ENCODE measurements around the gene CDH22. TPM values are rescaled to one million over a fixed set of nuclear protein-coding genes. Genes with fewer than 3 reads are reported as not detected.

CDH22 gene
- total and polyA plus RNA-seq, 10 of the 15 experiments (the other 5 are each of a cell fraction or from before 2014, with no cell fraction given), result not detected

DNA sequence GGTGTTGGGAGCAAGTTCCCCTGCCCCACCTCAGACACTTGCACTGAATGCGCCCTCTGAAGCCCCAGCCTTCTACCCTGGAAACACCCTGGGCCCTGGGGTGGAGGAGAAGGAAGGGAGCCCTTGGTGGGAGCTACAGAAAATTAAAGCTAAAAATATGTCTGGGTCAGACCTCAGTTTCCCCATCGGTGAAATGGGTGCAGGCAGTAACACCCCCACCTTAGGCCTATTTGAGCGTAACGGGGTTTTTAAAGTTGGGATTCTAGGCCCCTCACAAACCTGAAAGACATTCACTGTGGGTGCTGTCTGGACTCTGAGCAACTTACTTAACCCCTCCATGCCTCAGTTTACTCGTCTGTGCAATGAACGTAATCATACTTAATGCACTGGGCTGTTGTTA, 19.3 kb upstream of the CDH22 start:
- FAIRE-seq (no peak), ATAC-seq (no peak), DNase-seq (ENCODE audit: low read depth, low spot score) (no peak)
- H3K4me3 ChIP-seq, result no peak overlapping the region
- BruUV-seq (replicated peaks), result no TSS peak
- no peak overlapping the region for H2AFZ ChIP-seq (ENCODE audit: control insufficient read depth, low read depth, low read length)
- ChIA-PET SMC1A (ENCODE audit: uncharacterized antibody, unreplicated experiment) (no interaction called here), CTCF (interaction anchor here (1.1 to 2.6 kb wide), 2 partner anchors 21 to 79 kb away, joined by 3 to 14 read pairs; partner anchors contain the start of gene ELMO2), RAD21 (ENCODE audit: unreplicated experiment) (no interaction called here), POLR2A (no interaction called here)
- no peaks in the 10 kb centered on the region for H3K36me3 ChIP-seq (ENCODE audit: control insufficient read depth in 2 of 2, insufficient read depth in 2 of 2, low read length in 1 of 2)
- H3K9me3 ChIP-seq (replicated peaks; ENCODE audit: control insufficient read depth, insufficient read depth, low read length), result no peaks in the 10 kb centered on the region
- H3K27me3 ChIP-seq (replicated peaks in 1 of 2; ENCODE audit: control insufficient read depth in 2 of 2, insufficient read depth in 2 of 2, low read length in 1 of 2), result peaks cover 0 to 2% of the 10 kb centered on the region in 2 experiments; a peak in 2 of 4 replicates
- intact Hi-C loops (cut with micrococcal nuclease; ENCODE audit: unreplicated experiment), result no loop called here
- H3K79me2 ChIP-seq (ENCODE audit: control insufficient read depth, insufficient read depth, low read length), result no peaks in the 10 kb centered on the region
- no peaks in the 10 kb centered on the region for H3K4me1 ChIP-seq (ENCODE audit: control insufficient read depth, insufficient read depth, low read length)
- in situ Hi-C loops (cut with MboI), result no loop called here
- WGBS (ENCODE audit: insufficient coverage, insufficient replicate concordance, low lambda C conversion rate, missing lambda C conversion rate), result 44% methylated on average over 6 of the region's 6 CpGs
- no peak overlapping the region for H3K9ac ChIP-seq (ENCODE audit: control insufficient read depth, insufficient read depth, low read length)
- no peaks in the 10 kb centered on the region for H4K20me1 ChIP-seq (ENCODE audit: control insufficient read depth, insufficient read depth)
- H3K27ac ChIP-seq (ENCODE audit: control insufficient read depth, insufficient read depth), result no peak overlapping the region
- H3K4me2 ChIP-seq (ENCODE audit: control insufficient read depth, insufficient read depth), result no peak overlapping the region
- TF ChIP-seq SMARCA5 (IDR thresholded peaks at IDR 0.05) (no peak), BCL11A (IDR thresholded peaks at IDR 0.05; ENCODE audit: low read depth, low read length) (no peak), BHLHE40 (IDR thresholded peaks at IDR 0.05; ENCODE audit: borderline replicate concordance in 1 of 2, low read depth in 2 of 2, low read length in 1 of 2) (no peak), CREM (IDR thresholded peaks at IDR 0.05; ENCODE audit: low read depth) (no peak)
- TF ChIP-seq, protein P1, sequence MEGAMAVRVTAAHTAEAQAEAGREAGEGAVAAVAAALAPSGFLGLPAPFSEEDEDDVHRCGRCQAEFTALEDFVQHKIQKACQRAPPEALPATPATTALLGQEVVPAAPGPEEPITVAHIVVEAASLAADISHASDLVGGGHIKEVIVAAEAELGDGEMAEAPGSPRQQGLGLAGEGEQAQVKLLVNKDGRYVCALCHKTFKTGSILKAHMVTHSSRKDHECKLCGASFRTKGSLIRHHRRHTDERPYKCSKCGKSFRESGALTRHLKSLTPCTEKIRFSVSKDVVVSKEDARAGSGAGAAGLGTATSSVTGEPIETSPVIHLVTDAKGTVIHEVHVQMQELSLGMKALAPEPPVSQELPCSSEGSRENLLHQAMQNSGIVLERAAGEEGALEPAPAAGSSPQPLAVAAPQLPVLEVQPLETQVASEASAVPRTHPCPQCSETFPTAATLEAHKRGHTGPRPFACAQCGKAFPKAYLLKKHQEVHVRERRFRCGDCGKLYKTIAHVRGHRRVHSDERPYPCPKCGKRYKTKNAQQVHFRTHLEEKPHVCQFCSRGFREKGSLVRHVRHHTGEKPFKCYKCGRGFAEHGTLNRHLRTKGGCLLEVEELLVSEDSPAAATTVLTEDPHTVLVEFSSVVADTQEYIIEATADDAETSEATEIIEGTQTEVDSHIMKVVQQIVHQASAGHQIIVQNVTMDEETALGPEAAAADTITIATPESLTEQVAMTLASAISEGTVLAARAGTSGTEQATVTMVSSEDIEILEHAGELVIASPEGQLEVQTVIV (IDR thresholded peaks at IDR 0.05; ENCODE audit: borderline replicate concordance, partially characterized antibody), result no peak
- TF ChIP-seq, protein P2, sequence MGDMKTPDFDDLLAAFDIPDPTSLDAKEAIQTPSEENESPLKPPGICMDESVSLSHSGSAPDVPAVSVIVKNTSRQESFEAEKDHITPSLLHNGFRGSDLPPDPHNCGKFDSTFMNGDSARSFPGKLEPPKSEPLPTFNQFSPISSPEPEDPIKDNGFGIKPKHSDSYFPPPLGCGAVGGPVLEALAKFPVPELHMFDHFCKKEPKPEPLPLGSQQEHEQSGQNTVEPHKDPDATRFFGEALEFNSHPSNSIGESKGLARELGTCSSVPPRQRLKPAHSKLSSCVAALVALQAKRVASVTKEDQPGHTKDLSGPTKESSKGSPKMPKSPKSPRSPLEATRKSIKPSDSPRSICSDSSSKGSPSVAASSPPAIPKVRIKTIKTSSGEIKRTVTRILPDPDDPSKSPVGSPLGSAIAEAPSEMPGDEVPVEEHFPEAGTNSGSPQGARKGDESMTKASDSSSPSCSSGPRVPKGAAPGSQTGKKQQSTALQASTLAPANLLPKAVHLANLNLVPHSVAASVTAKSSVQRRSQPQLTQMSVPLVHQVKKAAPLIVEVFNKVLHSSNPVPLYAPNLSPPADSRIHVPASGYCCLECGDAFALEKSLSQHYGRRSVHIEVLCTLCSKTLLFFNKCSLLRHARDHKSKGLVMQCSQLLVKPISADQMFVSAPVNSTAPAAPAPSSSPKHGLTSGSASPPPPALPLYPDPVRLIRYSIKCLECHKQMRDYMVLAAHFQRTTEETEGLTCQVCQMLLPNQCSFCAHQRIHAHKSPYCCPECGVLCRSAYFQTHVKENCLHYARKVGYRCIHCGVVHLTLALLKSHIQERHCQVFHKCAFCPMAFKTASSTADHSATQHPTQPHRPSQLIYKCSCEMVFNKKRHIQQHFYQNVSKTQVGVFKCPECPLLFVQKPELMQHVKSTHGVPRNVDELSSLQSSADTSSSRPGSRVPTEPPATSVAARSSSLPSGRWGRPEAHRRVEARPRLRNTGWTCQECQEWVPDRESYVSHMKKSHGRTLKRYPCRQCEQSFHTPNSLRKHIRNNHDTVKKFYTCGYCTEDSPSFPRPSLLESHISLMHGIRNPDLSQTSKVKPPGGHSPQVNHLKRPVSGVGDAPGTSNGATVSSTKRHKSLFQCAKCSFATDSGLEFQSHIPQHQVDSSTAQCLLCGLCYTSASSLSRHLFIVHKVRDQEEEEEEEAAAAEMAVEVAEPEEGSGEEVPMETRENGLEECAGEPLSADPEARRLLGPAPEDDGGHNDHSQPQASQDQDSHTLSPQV (IDR thresholded peaks at IDR 0.05), result no peak
- TF ChIP-seq, protein P3, sequence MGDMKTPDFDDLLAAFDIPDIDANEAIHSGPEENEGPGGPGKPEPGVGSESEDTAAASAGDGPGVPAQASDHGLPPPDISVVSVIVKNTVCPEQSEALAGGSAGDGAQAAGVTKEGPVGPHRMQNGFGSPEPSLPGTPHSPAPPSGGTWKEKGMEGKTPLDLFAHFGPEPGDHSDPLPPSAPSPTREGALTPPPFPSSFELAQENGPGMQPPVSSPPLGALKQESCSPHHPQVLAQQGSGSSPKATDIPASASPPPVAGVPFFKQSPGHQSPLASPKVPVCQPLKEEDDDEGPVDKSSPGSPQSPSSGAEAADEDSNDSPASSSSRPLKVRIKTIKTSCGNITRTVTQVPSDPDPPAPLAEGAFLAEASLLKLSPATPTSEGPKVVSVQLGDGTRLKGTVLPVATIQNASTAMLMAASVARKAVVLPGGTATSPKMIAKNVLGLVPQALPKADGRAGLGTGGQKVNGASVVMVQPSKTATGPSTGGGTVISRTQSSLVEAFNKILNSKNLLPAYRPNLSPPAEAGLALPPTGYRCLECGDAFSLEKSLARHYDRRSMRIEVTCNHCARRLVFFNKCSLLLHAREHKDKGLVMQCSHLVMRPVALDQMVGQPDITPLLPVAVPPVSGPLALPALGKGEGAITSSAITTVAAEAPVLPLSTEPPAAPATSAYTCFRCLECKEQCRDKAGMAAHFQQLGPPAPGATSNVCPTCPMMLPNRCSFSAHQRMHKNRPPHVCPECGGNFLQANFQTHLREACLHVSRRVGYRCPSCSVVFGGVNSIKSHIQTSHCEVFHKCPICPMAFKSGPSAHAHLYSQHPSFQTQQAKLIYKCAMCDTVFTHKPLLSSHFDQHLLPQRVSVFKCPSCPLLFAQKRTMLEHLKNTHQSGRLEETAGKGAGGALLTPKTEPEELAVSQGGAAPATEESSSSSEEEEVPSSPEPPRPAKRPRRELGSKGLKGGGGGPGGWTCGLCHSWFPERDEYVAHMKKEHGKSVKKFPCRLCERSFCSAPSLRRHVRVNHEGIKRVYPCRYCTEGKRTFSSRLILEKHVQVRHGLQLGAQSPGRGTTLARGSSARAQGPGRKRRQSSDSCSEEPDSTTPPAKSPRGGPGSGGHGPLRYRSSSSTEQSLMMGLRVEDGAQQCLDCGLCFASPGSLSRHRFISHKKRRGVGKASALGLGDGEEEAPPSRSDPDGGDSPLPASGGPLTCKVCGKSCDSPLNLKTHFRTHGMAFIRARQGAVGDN (IDR thresholded peaks at IDR 0.05), result no peak

Measured in GM12878 (cell line).